Omental fat pad (tissue), 4 donors: ENCODE measurements around the gene CAMK2B. TPM values are rescaled to one million over a fixed set of nuclear protein-coding genes. Genes with fewer than 3 reads are reported as not detected.

Experiments used
- ATAC-seq: fragments of 150-250 bp; one replicate; pipeline ENCODE4 v1.9.1; 2016; ENCODE audit warnings: mild to moderate bottlenecking, moderate library complexity; ENCODE audit not compliant: low FRiP score
- DNase-seq: peaks from one replicate; pipeline ENCODE4 v3.0.0-alpha.2; 2019; ENCODE audit warnings: low spot score
- total RNA-seq, 4 donors: library from RNA; depleted of rRNA; stranded (reverse); fragments of >200 nt; gene quantifications; one replicate each; pipeline ENCODE4 v1.1.0, GENCODE V29; 2016
- TF ChIP-seq, protein P1 (sequence below), 3 donors: fragments of 450-650 bp; IDR thresholded peaks; one replicate each; pipeline ENCODE4 v1.5.1; 2016 to 2017; ENCODE audit warnings: antibody characterized with exemption in 3 of 3, mild to moderate bottlenecking in 3 of 3, moderate library complexity in 2 of 3

The CAMK2B gene
- total RNA-seq, result under 1 TPM in 1 of 4 donors, not detected in 3; 0.48 TPM

DNA sequence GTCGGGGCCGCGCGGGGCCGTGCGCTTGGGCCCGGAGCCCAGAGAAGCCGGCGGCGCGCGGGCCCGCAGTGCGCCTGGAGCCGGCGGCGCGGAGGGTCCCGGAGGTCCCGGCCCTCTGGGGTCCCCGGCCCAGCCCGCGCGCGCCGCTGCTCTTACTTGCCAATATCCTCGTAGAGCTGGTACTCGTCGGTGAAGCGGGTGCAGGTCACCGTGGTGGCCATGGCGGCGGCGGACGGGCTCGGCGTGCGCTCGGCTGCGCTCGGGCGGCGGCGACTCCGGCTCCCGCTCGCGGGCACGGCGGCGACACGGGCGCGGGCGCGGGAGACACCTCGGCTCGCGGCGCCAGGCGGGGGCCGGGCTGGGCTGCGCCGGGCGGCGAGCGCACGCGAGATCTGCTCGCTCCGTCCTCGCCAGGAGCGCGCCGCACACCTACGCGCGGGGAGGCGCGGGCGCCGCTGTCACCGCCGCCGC is at the start of gene CAMK2B:
TSS of gene CAMK2B (minus strand) at position 394 of the 471 bp plus-strand sequence. CDS start at position 221, 173 bp downstream.
- DNase-seq (no peak), ATAC-seq (peak; percentile 13)

DNA sequence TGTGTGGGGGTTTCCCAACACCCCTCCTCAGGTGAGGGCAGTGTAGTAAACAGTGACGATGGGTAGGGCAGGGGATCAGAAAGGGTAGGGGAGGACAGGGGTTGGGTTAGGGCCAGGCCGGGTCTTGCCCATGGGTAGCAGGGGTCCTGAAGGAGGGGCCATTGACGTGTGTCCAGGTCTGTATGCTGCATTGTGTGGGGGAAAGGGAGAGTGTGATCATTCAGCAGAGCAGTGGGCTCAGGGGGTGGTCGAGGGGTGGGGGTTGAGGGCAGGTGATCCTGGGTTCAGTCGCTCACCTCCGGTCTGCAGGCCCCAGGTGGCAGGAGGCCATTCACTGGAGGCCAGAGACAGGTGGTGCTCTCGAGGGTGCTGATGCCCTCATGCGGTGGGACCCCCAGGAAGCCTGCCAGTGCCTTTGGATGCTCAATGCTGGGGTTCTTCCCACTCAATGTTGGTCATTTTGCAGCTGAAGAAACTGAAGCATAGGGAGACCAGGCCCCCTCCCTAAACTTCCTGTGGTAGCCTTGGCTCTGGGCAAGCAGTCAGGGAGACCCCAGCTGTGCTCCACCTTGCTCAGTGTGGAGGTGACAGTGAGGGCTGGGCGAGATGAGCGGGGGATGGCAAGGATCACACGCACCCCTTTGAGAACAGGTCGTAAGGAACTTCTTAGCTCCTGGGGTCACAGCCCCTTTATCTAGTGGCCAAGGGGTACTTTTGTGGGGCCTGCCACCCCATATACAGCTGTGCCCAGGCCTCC is 48.8 kb upstream of the CAMK2B start:
- TF ChIP-seq, protein P1, sequence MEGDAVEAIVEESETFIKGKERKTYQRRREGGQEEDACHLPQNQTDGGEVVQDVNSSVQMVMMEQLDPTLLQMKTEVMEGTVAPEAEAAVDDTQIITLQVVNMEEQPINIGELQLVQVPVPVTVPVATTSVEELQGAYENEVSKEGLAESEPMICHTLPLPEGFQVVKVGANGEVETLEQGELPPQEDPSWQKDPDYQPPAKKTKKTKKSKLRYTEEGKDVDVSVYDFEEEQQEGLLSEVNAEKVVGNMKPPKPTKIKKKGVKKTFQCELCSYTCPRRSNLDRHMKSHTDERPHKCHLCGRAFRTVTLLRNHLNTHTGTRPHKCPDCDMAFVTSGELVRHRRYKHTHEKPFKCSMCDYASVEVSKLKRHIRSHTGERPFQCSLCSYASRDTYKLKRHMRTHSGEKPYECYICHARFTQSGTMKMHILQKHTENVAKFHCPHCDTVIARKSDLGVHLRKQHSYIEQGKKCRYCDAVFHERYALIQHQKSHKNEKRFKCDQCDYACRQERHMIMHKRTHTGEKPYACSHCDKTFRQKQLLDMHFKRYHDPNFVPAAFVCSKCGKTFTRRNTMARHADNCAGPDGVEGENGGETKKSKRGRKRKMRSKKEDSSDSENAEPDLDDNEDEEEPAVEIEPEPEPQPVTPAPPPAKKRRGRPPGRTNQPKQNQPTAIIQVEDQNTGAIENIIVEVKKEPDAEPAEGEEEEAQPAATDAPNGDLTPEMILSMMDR (IDR thresholded peaks at IDR 0.05), result no peak
- ATAC-seq (no peak), DNase-seq (no peak)

More for the DNA sequence above, at the start of gene CAMK2B:
- TF ChIP-seq, protein P1 (IDR thresholded peaks at IDR 0.05), result no peak

DNA sequence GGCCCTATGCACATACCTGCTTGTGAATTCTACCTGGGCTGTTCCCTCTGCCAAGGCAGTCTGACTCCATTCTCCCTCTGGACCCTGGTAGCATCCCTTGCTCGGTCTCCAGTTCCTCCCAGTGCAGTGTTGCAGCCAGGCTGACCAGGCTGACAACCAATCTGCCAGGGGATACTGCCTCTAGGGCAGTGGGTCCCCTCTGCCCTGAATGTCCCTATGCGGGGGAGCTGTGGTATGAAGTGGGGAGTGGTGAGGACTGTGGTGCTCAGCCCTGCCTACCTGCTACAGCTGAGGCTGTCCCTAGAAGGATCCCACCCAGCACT is 48.0 kb upstream of the CAMK2B start:
- ATAC-seq, result no peak
- TF ChIP-seq, protein P1 (IDR thresholded peaks at IDR 0.05), result no peak
- no peak for DNase-seq

DNA sequence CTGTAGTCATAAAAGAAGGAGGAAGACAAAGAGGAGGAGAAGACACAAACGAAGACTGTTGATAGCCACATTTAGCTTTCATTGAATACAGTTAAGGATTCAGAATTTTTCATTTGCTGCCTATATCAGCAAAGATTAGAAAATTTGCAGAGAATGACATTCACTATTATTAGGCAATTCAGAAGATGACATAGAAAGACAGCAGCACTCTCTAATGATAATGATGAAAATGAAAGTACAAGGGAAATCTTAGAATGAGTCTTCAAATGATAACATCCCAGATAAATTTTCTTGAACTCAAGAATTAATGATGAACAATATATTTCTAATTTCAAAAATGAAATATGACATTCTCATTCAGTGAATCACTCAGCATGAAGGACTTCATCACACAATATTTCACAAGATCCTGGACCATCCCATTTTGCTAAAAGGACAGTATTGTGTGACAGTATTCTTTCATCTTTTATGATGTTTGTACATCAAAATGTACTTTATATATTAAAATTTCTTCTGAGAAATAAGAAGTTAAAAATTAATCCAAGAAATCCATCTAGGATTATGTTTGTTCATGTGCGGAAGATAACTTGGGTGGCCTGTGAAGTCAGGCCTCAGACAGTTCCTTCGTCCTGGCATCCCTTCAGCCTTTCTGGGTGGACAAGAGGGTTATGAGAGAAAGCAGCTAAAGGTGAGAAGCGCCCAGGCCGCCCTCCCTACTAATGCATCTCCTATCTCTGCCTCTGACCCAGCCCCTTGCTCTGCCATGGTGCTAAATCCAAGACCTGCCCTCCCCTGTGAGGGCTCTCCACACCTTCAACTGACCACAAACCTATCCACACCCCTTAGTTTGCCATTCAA is 47.4 kb upstream of the CAMK2B start:
- DNase-seq (no peak), ATAC-seq (no peak)
- TF ChIP-seq, protein P1 (IDR thresholded peaks at IDR 0.05), result no peak

DNA sequence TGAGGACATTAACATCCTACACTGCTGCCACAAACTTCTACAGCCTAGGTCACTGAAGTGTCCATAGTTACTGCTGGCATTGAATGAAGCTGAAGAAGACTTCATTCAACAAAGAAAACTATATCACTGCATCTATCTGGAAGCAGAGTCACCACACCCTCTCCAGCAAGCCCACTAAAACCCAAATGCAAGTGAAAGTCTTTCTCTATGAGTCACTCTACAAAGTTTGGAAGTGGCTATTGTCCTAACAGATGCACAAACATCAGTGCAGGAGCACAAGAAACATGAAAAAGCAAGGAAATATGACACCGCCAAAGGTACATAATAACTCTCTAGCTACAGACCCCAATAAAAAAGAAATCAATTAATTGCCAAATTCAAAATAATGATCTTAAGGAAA is 43.5 kb upstream of the CAMK2B start:
- no peak for DNase-seq
- TF ChIP-seq, protein P1 (IDR thresholded peaks at IDR 0.05), result no peak
- no peak for ATAC-seq

DNA sequence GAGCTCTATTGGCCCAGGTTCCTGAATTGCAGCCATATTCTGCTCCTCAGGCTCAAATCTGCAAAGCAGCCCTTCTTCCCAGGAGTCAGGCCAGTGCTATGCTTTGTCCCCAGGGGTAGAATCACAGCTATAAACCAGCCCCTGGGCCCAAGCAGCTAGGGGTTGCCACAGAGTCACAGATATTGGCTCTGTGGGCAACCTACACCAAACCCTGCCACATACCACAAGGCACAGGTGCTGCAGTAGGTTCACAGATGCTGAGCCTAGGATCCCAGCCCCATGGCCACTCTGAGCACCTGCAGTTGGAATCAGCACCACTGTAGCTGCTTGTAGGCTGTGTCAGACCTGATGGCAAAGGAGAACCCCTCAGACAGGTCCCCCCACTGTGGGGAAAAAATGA is 43.1 kb upstream of the CAMK2B start:
- DNase-seq, result no peak
- no peak for ATAC-seq
- TF ChIP-seq, protein P1 (IDR thresholded peaks at IDR 0.05), result no peak
